Smooth muscle cell (in vitro differentiated cells): Measurements from ENCODE around the gene NUMB. TPM values are rescaled to one million over a fixed set of nuclear protein-coding genes. Genes with fewer than 3 reads are reported as not detected.

Experiments
- DNase-seq: peaks from one replicate; lab custom pipeline; 2025; ENCODE audit not compliant: unreplicated experiment; lab: John Stamatoyannopoulos, UW
- H2AFZ ChIP-seq: fragments of 200-600 bp; sonication (generic); 2 replicates; pipeline ENCODE4 v1.6.0; 2016; ENCODE audit warnings: antibody characterized with exemption, low read depth, mild to moderate bottlenecking
- H3F3A ChIP-seq: fragments of 200-600 bp; sonication (generic); 2 replicates; pipeline ENCODE4 v1.6.0; 2017; ENCODE audit warnings: antibody characterized with exemption, low read depth
- H3K27ac ChIP-seq: fragments of 200-600 bp; sonication (generic); 2 replicates; pipeline ENCODE4 v1.5.1; 2016; ENCODE audit warnings: low read depth, mild to moderate bottlenecking
- H3K27me3 ChIP-seq: fragments of 200-600 bp; sonication (generic); 2 replicates; pipeline ENCODE4 v1.6.1; 2016; ENCODE audit warnings: low read depth, mild to moderate bottlenecking
- H3K36me3 ChIP-seq: fragments of 200-600 bp; sonication (generic); 2 replicates; pipeline ENCODE4 v1.5.1; 2016; ENCODE audit warnings: low read depth
- H3K4me1 ChIP-seq: fragments of 200-600 bp; sonication (generic); 2 replicates; pipeline ENCODE4 v1.5.1; 2016; ENCODE audit warnings: low read depth
- H3K4me2 ChIP-seq: fragments of 200-600 bp; sonication (generic); 2 replicates; pipeline ENCODE4 v1.6.0; 2016; ENCODE audit warnings: mild to moderate bottlenecking
- H3K4me3 ChIP-seq: fragments of 200-600 bp; sonication (generic); 2 replicates; pipeline ENCODE4 v1.5.1; 2016; ENCODE audit warnings: mild to moderate bottlenecking
- H3K79me2 ChIP-seq: fragments of 200-600 bp; sonication (generic); 2 replicates; pipeline ENCODE4 v1.6.0; 2016; ENCODE audit warnings: low read depth, mild to moderate bottlenecking
- H3K9ac ChIP-seq: fragments of 200-600 bp; sonication (generic); 2 replicates; pipeline ENCODE4 v1.6.0; 2016; ENCODE audit warnings: low read depth
- H3K9me3 ChIP-seq: fragments of 200-600 bp; sonication (generic); replicated peaks from 2 replicates; pipeline ENCODE4 v1.5.1; 2016; ENCODE audit warnings: low read depth
- H4K20me1 ChIP-seq: fragments of 200-600 bp; sonication (generic); 2 replicates; pipeline ENCODE4 v1.6.0; 2016; ENCODE audit warnings: low read depth
- CTCF ChIP-seq: fragments of 200-600 bp; sonication (generic); IDR thresholded peaks from 2 replicates; pipeline ENCODE4 v1.5.1; 2017; ENCODE audit warnings: borderline replicate concordance, mild to moderate bottlenecking, antibody characterized with exemption; ENCODE audit not compliant: insufficient read depth, poor library complexity, severe bottlenecking
- WGBS: methylation state at CpG from one replicate; pipeline ENCODE4 v1.1.7; 2016; ENCODE audit warnings: low lambda C conversion rate; 5-methylcytosine and 5-hydroxymethylcytosine counted together
- polyA plus RNA-seq: library from polyadenylated mRNA; unstranded; fragments of >200 nt; fragmentation: Nextera tagmentation; extraction: Ambion mirVana; gene quantifications from 2 replicates; pipeline ENCODE4 v1.2.1, GENCODE V29; 2016
- total RNA-seq: library from RNA; depleted of rRNA; stranded (reverse); fragments of >200 nt; gene quantifications from 2 replicates; pipeline ENCODE4 v1.2.3, GENCODE V29; 2014

Gene NUMB
- total and polyA plus RNA-seq, 2 experiments from 2014 or later: 34.5 to 57.4 TPM

- Histone ChIP-seq H3K79me2 (no peaks in the 10 kb centered on the region), H3K27ac (no peak overlapping the region), H3K4me1 (no peaks in the 10 kb centered on the region), H3K9me3 (no peaks in the 10 kb centered on the region), H3F3A (no peaks in the 10 kb centered on the region), H3K4me2 (no peak overlapping the region), H3K36me3 (no peaks in the 10 kb centered on the region), H3K9ac (no peak overlapping the region), H3K27me3 (no peaks in the 10 kb centered on the region), H2AFZ (no peak overlapping the region), H4K20me1 (no peaks in the 10 kb centered on the region), H3K4me3 (no peak overlapping the region)
- DNase-seq: no peak
- 63% methylated on average over 6 of the region's 9 CpGs for WGBS
- TF ChIP-seq CTCF: no peak
These were observed 210.1 kb downstream of the NUMB start for GRCh38 chr14:73248108-73248868.

GRCh38 chr14:73246387-73247150 is 211.8 kb downstream of the NUMB start:
- H3K4me3 ChIP-seq: peak overlapping the region; percentile 72
- no peaks in the 10 kb centered on the region for H3F3A ChIP-seq
- no peaks in the 10 kb centered on the region for H3K36me3 ChIP-seq
- peak overlapping the region; percentile 84 for H2AFZ ChIP-seq
- no peak for TF ChIP-seq CTCF
- WGBS: 76% methylated on average over 18 of the region's 18 CpGs
- H3K27me3 ChIP-seq: no peaks in the 10 kb centered on the region
- no peak for DNase-seq
- H3K79me2 ChIP-seq: no peaks in the 10 kb centered on the region
- H3K9me3 ChIP-seq: no peaks in the 10 kb centered on the region
- H4K20me1 ChIP-seq: no peaks in the 10 kb centered on the region
- peak overlapping the region; percentile 96 for H3K4me2 ChIP-seq
- no peak overlapping the region for H3K27ac ChIP-seq
- peak overlapping the region; percentile 54 for H3K9ac ChIP-seq
- H3K4me1 ChIP-seq: no peaks in the 10 kb centered on the region

- no peaks in the 10 kb centered on the region for H3K4me1 ChIP-seq
- no peaks in the 10 kb centered on the region for H3K36me3 ChIP-seq
- 19% methylated on average over 35 of the region's 64 CpGs for WGBS
- peaks cover 9% of the 10 kb centered on the region for H3K27me3 ChIP-seq
- no peak overlapping the region for H3K27ac ChIP-seq
- peak overlapping the region; percentile 84 for H2AFZ ChIP-seq
- DNase-seq: no peak
- no peaks in the 10 kb centered on the region for H3K9me3 ChIP-seq
- peak overlapping the region; percentile 72 for H3K4me3 ChIP-seq
- H3K4me2 ChIP-seq: peak overlapping the region; percentile 96
- TF ChIP-seq CTCF: no peak
- no peaks in the 10 kb centered on the region for H3K79me2 ChIP-seq
- H3F3A ChIP-seq: no peaks in the 10 kb centered on the region
- H4K20me1 ChIP-seq: no peaks in the 10 kb centered on the region
- H3K9ac ChIP-seq: peak overlapping the region; percentile 54
These were observed 212.6 kb downstream of the NUMB start for GRCh38 chr14:73245480-73246325.
